Body of pancreas (tissue), 4 donors: ENCODE measurements around the gene AFF3. TPM values are rescaled to one million over a fixed set of nuclear protein-coding genes. Genes with fewer than 3 reads are reported as not detected.

Source experiments
- ATAC-seq: fragments of 150-250 bp; one replicate; pipeline ENCODE4 v1.9.1; 2016
- DNase-seq, 4 donors: peaks; one replicate each; pipeline ENCODE4 v3.0.0-alpha.2; 2019
- H3K27ac ChIP-seq, 4 donors: fragments of 200-600 bp; sonication (generic); 1 replicate in 3 of 4; 2 replicates in 1 of 4; pipeline versions ENCODE4 v1.5.1 to v1.6.1; 2016 to 2019; ENCODE audit warnings: mild to moderate bottlenecking in 1 of 4, mixed read lengths in 1 of 4, moderate library complexity in 1 of 4
- H3K27me3 ChIP-seq, 2 donors: fragments of 200-600 bp; sonication (generic); one replicate each; pipeline ENCODE4 v1.6.0; 2016; ENCODE audit warnings: mild to moderate bottlenecking in 1 of 2
- H3K36me3 ChIP-seq, 2 donors: fragments of 200-600 bp; sonication (generic); replicated peaks in 1 of 2; 2 replicates each; pipeline ENCODE4 v1.5.1; 2016; ENCODE audit warnings: low read depth in 2 of 2; ENCODE audit not compliant: insufficient read depth in 1 of 2
- H3K4me1 ChIP-seq: fragments of 200-600 bp; sonication (generic); one replicate; pipeline ENCODE4 v1.6.0; 2016
- H3K4me3 ChIP-seq, 2 donors: fragments of 200-600 bp; sonication (generic); 1 replicate in 1 of 2; 2 replicates in 1 of 2; pipeline ENCODE4 v1.5.1; 2016 to 2019
- H3K9me3 ChIP-seq, 3 donors: fragments of 200-600 bp; sonication (generic); 1 replicate in 2 of 3; 2 replicates in 1 of 3; pipeline ENCODE4 v1.5.1; 2016
- CTCF ChIP-seq, 7 experiments: fragments of 450-650 bp in 4 of 7; fragments of 200-600 bp in 3 of 7; sonication (generic) in 3 of 7; IDR thresholded peaks; one replicate each; pipeline ENCODE4 v1.5.1; 2016 to 2019; ENCODE audit warnings: antibody characterized with exemption in 7 of 7
- POLR2A ChIP-seq, 3 donors: fragments of 450-650 bp; IDR thresholded peaks; one replicate each; pipeline ENCODE4 v1.6.1; 2016; ENCODE audit warnings: antibody characterized with exemption in 3 of 3, mild to moderate bottlenecking in 2 of 3
- WGBS, 2 donors: methylation state at CpG; one replicate each; pipeline ENCODE4 v1.1.5; 2017; 5-methylcytosine and 5-hydroxymethylcytosine counted together
- intact Hi-C: fragments of 100-400 bp; cut with DNase I; formaldehyde crosslinking; loops from one replicate; pipeline ENCODE4 v1.15.1; 2023
- total RNA-seq, 2 donors: library from RNA; depleted of rRNA; stranded (reverse); fragments of >200 nt; gene quantifications; one replicate each; pipeline ENCODE4 v1.1.0, GENCODE V29; 2016

AFF3 gene
- total RNA-seq, 2 donors from 2014 or later = 0.52 to 0.99 TPM

- WGBS, 2 donors = 81 to 86% methylated on average over 8 of the region's 8 CpGs
- TF ChIP-seq CTCF (IDR thresholded peaks at IDR 0.05) (no peak), POLR2A (IDR thresholded peaks at IDR 0.05) (no peak)
- intact Hi-C loops = no loop called here
- Histone ChIP-seq H3K4me3 (no peak overlapping the region), H3K4me1 (no peaks in the 10 kb centered on the region), H3K27ac (no peak overlapping the region), H3K9me3 (no peaks in the 10 kb centered on the region), H3K27me3 (no peaks in the 10 kb centered on the region), H3K36me3 (no peaks in the 10 kb centered on the region)
- ATAC-seq (no peak), DNase-seq (no peak)
Measured at GRCh38 chr2:99793022-99793421, 349.4 kb downstream of the AFF3 start.

- Histone ChIP-seq H3K4me3 (no peak overlapping the region), H3K9me3 (no peaks in the 10 kb centered on the region), H3K27me3 (no peaks in the 10 kb centered on the region), H3K27ac (no peak overlapping the region), H3K36me3 (no peaks in the 10 kb centered on the region), H3K4me1 (no peaks in the 10 kb centered on the region)
- TF ChIP-seq POLR2A (IDR thresholded peaks at IDR 0.05) (no peak), CTCF (IDR thresholded peaks at IDR 0.05) (no peak)
- ATAC-seq (no peak), DNase-seq (no peak)
- WGBS, 2 donors = 18 to 55% methylated on average over 1 of the region's 1 CpG
- intact Hi-C loops = no loop called here
Measured at GRCh38 chr2:99789849-99790248, 352.5 kb downstream of the AFF3 start.

GRCh38 chr2:99787769-99788382, 354.5 kb downstream of the AFF3 start:
- intact Hi-C loops = no loop called here
- Histone ChIP-seq H3K27ac (no peak overlapping the region), H3K36me3 (no peaks in the 10 kb centered on the region), H3K4me3 (no peak overlapping the region), H3K4me1 (no peaks in the 10 kb centered on the region), H3K27me3 (no peaks in the 10 kb centered on the region), H3K9me3 (no peaks in the 10 kb centered on the region)
- DNase-seq = no peak
- no peak for ATAC-seq
- no peak for TF ChIP-seq CTCF (IDR thresholded peaks at IDR 0.05)
- no peak for TF ChIP-seq POLR2A (IDR thresholded peaks at IDR 0.05)
- WGBS, 2 donors = 70 to 75% methylated on average over 5 of the region's 5 CpGs

- Histone ChIP-seq H3K9me3 (no peaks in the 10 kb centered on the region), H3K36me3 (no peaks in the 10 kb centered on the region), H3K4me3 (no peak overlapping the region), H3K4me1 (no peaks in the 10 kb centered on the region), H3K27me3 (no peaks in the 10 kb centered on the region), H3K27ac (no peak overlapping the region)
- DNase-seq (no peak), ATAC-seq (no peak)
- TF ChIP-seq POLR2A (IDR thresholded peaks at IDR 0.05) (no peak), CTCF (IDR thresholded peaks at IDR 0.05) (no peak)
- intact Hi-C loops = no loop called here
- WGBS, 2 donors = 77 to 84% methylated on average over 14 of the region's 14 CpGs
Measured at GRCh38 chr2:99786636-99787390, 355.6 kb downstream of the AFF3 start.

GRCh38 chr2:99784946-99785345, 357.4 kb downstream of the AFF3 start:
- Histone ChIP-seq H3K9me3 (no peaks in the 10 kb centered on the region), H3K27me3 (no peaks in the 10 kb centered on the region), H3K36me3 (no peaks in the 10 kb centered on the region), H3K27ac (no peak overlapping the region), H3K4me1 (no peaks in the 10 kb centered on the region), H3K4me3 (no peak overlapping the region)
- no peak for TF ChIP-seq POLR2A (IDR thresholded peaks at IDR 0.05)
- TF ChIP-seq CTCF (IDR thresholded peaks at IDR 0.05) = no peak
- intact Hi-C loops = no loop called here
- ATAC-seq = no peak
- no peak for DNase-seq
- 79% methylated on average over 8 of the region's 8 CpGs for WGBS, 2 donors
